Measurements from ENCODE around the gene KCNH6. TPM values are rescaled to one million over a fixed set of nuclear protein-coding genes. Genes with fewer than 3 reads are reported as not detected.

Gene KCNH6
- total RNA-seq, 6 experiments from 2014 or later = not detected

- no peaks in the 10 kb centered on the region for H3K27me3 ChIP-seq
- DNase-seq (peak in 1 of 3 donors; percentile 36), ATAC-seq (peak; percentile 1 to 6 (median 2))
- H3K9me3 ChIP-seq = no peaks in the 10 kb centered on the region
- intact Hi-C loops (cut with DNase I) = no loop called here
- TF ChIP-seq CTCF (IDR thresholded peaks at IDR 0.05) (no peak), POLR2A (IDR thresholded peaks at IDR 0.05) (no peak)
- no peaks in the 10 kb centered on the region for H3K36me3 ChIP-seq
- peak overlapping the region; percentile 81 to 90 (median 86) for H3K27ac ChIP-seq
- peak overlapping the region; percentile 68 to 99 (median 96) for H3K4me3 ChIP-seq
- 0% methylated on average over 22 of the region's 32 CpGs for WGBS (ENCODE audit: insufficient coverage, low coverage, low lambda C conversion rate, missing lambda C conversion rate)
- H3K4me1 ChIP-seq = peaks cover 0 to 34% (median 5%) of the 10 kb centered on the region in 4 donors
These were observed 27.9 kb downstream of the KCNH6 start for GRCh38 chr17:63550817-63551639.

- H3K36me3 ChIP-seq = no peaks in the 10 kb centered on the region
- H3K27ac ChIP-seq = no peak overlapping the region
- peak overlapping the region in 1 of 3 donors; percentile 99 for H3K4me3 ChIP-seq
- intact Hi-C loops (cut with DNase I) = no loop called here
- ATAC-seq (no peak), DNase-seq (no peak)
- WGBS (ENCODE audit: insufficient coverage, low coverage, low lambda C conversion rate, missing lambda C conversion rate) = 65% methylated on average over 6 of the region's 6 CpGs
- no peaks in the 10 kb centered on the region for H3K27me3 ChIP-seq
- H3K9me3 ChIP-seq = no peaks in the 10 kb centered on the region
- peaks cover 0 to 36% (median 5%) of the 10 kb centered on the region in 4 donors for H3K4me1 ChIP-seq
- TF ChIP-seq POLR2A (IDR thresholded peaks at IDR 0.05) (no peak), CTCF (IDR thresholded peaks at IDR 0.05) (no peak)
These were observed 29.1 kb downstream of the KCNH6 start for GRCh38 chr17:63552211-63552610.

GRCh38 chr17:63555500-63556156, 32.5 kb downstream of the KCNH6 start:
- ATAC-seq (peak; percentile 65 to 93 (median 79)), DNase-seq (peak in 1 of 3 donors; percentile 78)
- no peak for TF ChIP-seq CTCF (IDR thresholded peaks at IDR 0.05)
- TF ChIP-seq POLR2A (IDR thresholded peaks at IDR 0.05) = no peak
- Histone ChIP-seq H3K36me3 (no peaks in the 10 kb centered on the region), H3K27me3 (no peaks in the 10 kb centered on the region), H3K4me3 (no peak overlapping the region), H3K27ac (no peak overlapping the region), H3K4me1 (peaks cover 0 to 28% (median 5%) of the 10 kb centered on the region in 4 donors), H3K9me3 (no peaks in the 10 kb centered on the region)
- intact Hi-C loops (cut with DNase I) = no loop called here
- 58% methylated on average over 7 of the region's 7 CpGs for WGBS (ENCODE audit: insufficient coverage, low coverage, low lambda C conversion rate, missing lambda C conversion rate)

GRCh38 chr17:63557416-63557815, 34.3 kb downstream of the KCNH6 start:
- ATAC-seq (no peak), DNase-seq (no peak)
- H3K36me3 ChIP-seq = no peaks in the 10 kb centered on the region
- no peak overlapping the region for H3K27ac ChIP-seq
- H3K4me3 ChIP-seq = no peak overlapping the region
- no peaks in the 10 kb centered on the region for H3K27me3 ChIP-seq
- 94% methylated on average over 2 of the region's 2 CpGs for WGBS (ENCODE audit: insufficient coverage, low coverage, low lambda C conversion rate, missing lambda C conversion rate)
- H3K9me3 ChIP-seq = no peaks in the 10 kb centered on the region
- intact Hi-C loops (cut with DNase I) = no loop called here
- peaks cover 0 to 15% (median 5%) of the 10 kb centered on the region in 4 donors for H3K4me1 ChIP-seq
- TF ChIP-seq CTCF (IDR thresholded peaks at IDR 0.05) = no peak
- no peak for TF ChIP-seq POLR2A (IDR thresholded peaks at IDR 0.05)
